Neural cell (in vitro differentiated cells): ENCODE data around the gene ENOX1. TPM values are rescaled to one million over a fixed set of nuclear protein-coding genes. Genes with fewer than 3 reads are reported as not detected.

ENCODE experiments used
- H2AFZ ChIP-seq: fragments of 200-600, 300-800 bp; sonication (generic), shearing (Covaris generic); 2 replicates; pipeline ENCODE4 v1.6.0; 2014; ENCODE audit warnings: low read depth, mild to moderate bottlenecking, antibody characterized with exemption, low read length, moderate library complexity
- H3F3A ChIP-seq: fragments of 200-600 bp; shearing (Covaris generic); 2 replicates; pipeline ENCODE4 v1.6.1; 2016; ENCODE audit warnings: mild to moderate bottlenecking, moderate library complexity, mixed read lengths, antibody characterized with exemption, low read length; ENCODE audit not compliant: insufficient read depth, poor library complexity, severe bottlenecking
- H3K27ac ChIP-seq: fragments of 200-600, 300-800 bp; sonication (generic), shearing (Covaris generic); 2 replicates; pipeline ENCODE4 v1.5.1; 2014; ENCODE audit warnings: mild to moderate bottlenecking, low read length, moderate library complexity
- H3K27me3 ChIP-seq: fragments of 300-800, 200-600 bp; sonication (generic), shearing (Covaris generic); 2 replicates; pipeline ENCODE4 v1.6.0; 2014; ENCODE audit warnings: mild to moderate bottlenecking, low read depth, low read length, moderate library complexity; ENCODE audit not compliant: insufficient read depth
- H3K36me3 ChIP-seq: fragments of 300-800, 200-600 bp; sonication (generic), shearing (Covaris generic); 2 replicates; pipeline ENCODE4 v1.5.1; 2014; ENCODE audit warnings: mild to moderate bottlenecking, antibody characterized with exemption, low read length, moderate library complexity; ENCODE audit not compliant: insufficient read depth
- H3K4me2 ChIP-seq: fragments of 300-800, 200-600 bp; sonication (generic), shearing (Covaris generic); 2 replicates; pipeline ENCODE4 v1.6.0; 2014; ENCODE audit warnings: mild to moderate bottlenecking, low read length
- H3K4me3 ChIP-seq: fragments of 300-800, 200-600 bp; sonication (generic), shearing (Covaris generic); 2 replicates; pipeline ENCODE4 v1.5.1; 2014; ENCODE audit warnings: mild to moderate bottlenecking, low read length, moderate library complexity
- H3K79me2 ChIP-seq: fragments of 200-600 bp; shearing (Covaris generic); replicated peaks from 2 replicates; pipeline ENCODE4 v1.6.0; 2014; ENCODE audit warnings: mild to moderate bottlenecking, low read length, moderate library complexity; ENCODE audit not compliant: insufficient read depth
- H3K9ac ChIP-seq: fragments of 300-800, 200-600 bp; sonication (generic), shearing (Covaris generic); 2 replicates; pipeline ENCODE4 v1.6.1; 2016; ENCODE audit warnings: mild to moderate bottlenecking, low read length, mixed read lengths
- H3K9me2 ChIP-seq: fragments of 200-600 bp; shearing (Covaris generic); 2 replicates; pipeline ENCODE4 v1.6.1; 2016; ENCODE audit warnings: mild to moderate bottlenecking, low read length, mixed read lengths; ENCODE audit not compliant: insufficient read depth
- H3K9me3 ChIP-seq: fragments of 200-600, 300-800 bp; sonication (generic), shearing (Covaris generic); 2 replicates; pipeline ENCODE4 v1.6.1; 2016; ENCODE audit warnings: mild to moderate bottlenecking, mixed run types, low read length, moderate library complexity, mixed read lengths
- H4K20me1 ChIP-seq: fragments of 200-600 bp; shearing (Covaris generic); 2 replicates; pipeline ENCODE4 v1.6.1; 2016; ENCODE audit warnings: mild to moderate bottlenecking, mixed run types; ENCODE audit not compliant: insufficient read depth
- CTCF ChIP-seq: fragments of 450-650 bp; IDR thresholded peaks from 2 replicates; pipeline ENCODE4 v1.5.1; 2014; ENCODE audit warnings: antibody characterized with exemption, mild to moderate bottlenecking, moderate library complexity; ENCODE audit not compliant: poor library complexity, severe bottlenecking
- EP300 ChIP-seq: fragments of 450-650 bp; conservative IDR thresholded peaks from 2 replicates; pipeline ENCODE4 v1.6.1; 2014; ENCODE audit warnings: antibody characterized with exemption, mild to moderate bottlenecking, moderate library complexity; ENCODE audit not compliant: poor library complexity, severe bottlenecking
- EZH2 ChIP-seq: fragments of 200-600, 300-800 bp; shearing (Covaris generic), sonication (generic); IDR thresholded peaks from 2 replicates; pipeline ENCODE4 v1.6.1; 2014; ENCODE audit warnings: antibody characterized with exemption, low read length, borderline replicate concordance, mild to moderate bottlenecking; ENCODE audit not compliant: insufficient read depth, poor library complexity, severe bottlenecking
- MXI1 ChIP-seq: fragments of 450-650 bp; conservative IDR thresholded peaks from 2 replicates; pipeline ENCODE4 v1.6.1; 2014; ENCODE audit warnings: antibody characterized with exemption, mild to moderate bottlenecking; ENCODE audit not compliant: poor library complexity, severe bottlenecking
- POLR2AphosphoS5 ChIP-seq: IDR thresholded peaks from 2 replicates; pipeline ENCODE4 v1.6.1; 2012
- RAD21 ChIP-seq: fragments of 450-650 bp; conservative IDR thresholded peaks from 2 replicates; pipeline ENCODE4 v1.6.1; 2014; ENCODE audit warnings: antibody characterized with exemption, mild to moderate bottlenecking, moderate library complexity
- REST ChIP-seq: IDR thresholded peaks from 2 replicates; pipeline ENCODE4 v1.6.1; 2012; ENCODE audit warnings: borderline replicate concordance
- SMC3 ChIP-seq: fragments of 450-650 bp; conservative IDR thresholded peaks from 2 replicates; pipeline ENCODE4 v1.6.1; 2014; ENCODE audit warnings: antibody characterized with exemption, mild to moderate bottlenecking, moderate library complexity; ENCODE audit not compliant: poor library complexity
- TAF1 ChIP-seq: IDR thresholded peaks from 2 replicates; pipeline ENCODE4 v1.6.1; 2012; ENCODE audit warnings: low read depth
- polyA plus RNA-seq: library from polyadenylated mRNA; depleted of rRNA; stranded (reverse); fragments of >200 nt; gene quantifications from 2 replicates; pipeline ENCODE4 v1.2.3, GENCODE V29; 2014

Gene ENOX1
- polyA plus RNA-seq, 1 donor from 2014 or later: 42.6 TPM

GRCh38 chr13:43195112-43195511, 591.7 kb downstream of the ENOX1 start:
- no peaks in the 10 kb centered on the region for H3K9me3 ChIP-seq
- no peak for TF ChIP-seq MXI1
- no peak for TF ChIP-seq REST
- no peak for TF ChIP-seq EP300
- TF ChIP-seq POLR2AphosphoS5: no peak
- no peak for TF ChIP-seq TAF1

GRCh38 chr13:43193789-43194420, 592.9 kb downstream of the ENOX1 start:
- no peaks in the 10 kb centered on the region for H4K20me1 ChIP-seq
- H3K27me3 ChIP-seq: no peaks in the 10 kb centered on the region

More at GRCh38 chr13:43195112-43195511, 591.7 kb downstream of the ENOX1 start:
- Histone ChIP-seq H3K79me2 (no peaks in the 10 kb centered on the region), H3K9me2 (no peaks in the 10 kb centered on the region), H3K36me3 (no peaks in the 10 kb centered on the region), H3K9ac (no peak overlapping the region), H4K20me1 (no peaks in the 10 kb centered on the region), H3K27ac (no peak overlapping the region), H3K4me3 (no peak overlapping the region), H3K4me2 (no peak overlapping the region), H3K27me3 (no peaks in the 10 kb centered on the region), H2AFZ (no peak overlapping the region), H3F3A (no peaks in the 10 kb centered on the region)

More at GRCh38 chr13:43193789-43194420, 592.9 kb downstream of the ENOX1 start:
- no peak overlapping the region for H3K4me2 ChIP-seq
- no peaks in the 10 kb centered on the region for H3K79me2 ChIP-seq
- no peak overlapping the region for H3K9ac ChIP-seq
- H3K36me3 ChIP-seq: no peaks in the 10 kb centered on the region
- H3K27ac ChIP-seq: no peak overlapping the region
- no peak overlapping the region for H3K4me3 ChIP-seq
- TF ChIP-seq MXI1 (no peak), EZH2 (no peak), SMC3 (no peak), RAD21 (no peak), EP300 (no peak), TAF1 (no peak), CTCF (no peak), POLR2AphosphoS5 (no peak), REST (no peak)
- H2AFZ ChIP-seq: no peak overlapping the region
- no peaks in the 10 kb centered on the region for H3F3A ChIP-seq
- H3K9me2 ChIP-seq: no peaks in the 10 kb centered on the region
- H3K9me3 ChIP-seq: no peaks in the 10 kb centered on the region
